Upper lobe of left lung (tissue), 6 donors: ENCODE measurements around the gene MOAP1. TPM values are rescaled to one million over a fixed set of nuclear protein-coding genes. Genes with fewer than 3 reads are reported as not detected.

Source experiments
- ATAC-seq, 2 donors: fragments of 200-7000 bp; cut with Tn5 transposase; one replicate each; pipeline ENCODE4 v1.9.1; 2022; ENCODE audit warnings: mild to moderate bottlenecking in 2 of 2, moderate library complexity in 2 of 2; ENCODE audit not compliant: low FRiP score in 2 of 2
- DNase-seq, 2 donors: peaks; one replicate each; pipeline ENCODE4 v3.0.0-alpha.2; 2019 to 2020
- H3K27ac ChIP-seq, 4 donors: fragments of 200-600 bp; sonication (generic); one replicate each; pipeline ENCODE4 v1.5.1; 2016 to 2019
- H3K27me3 ChIP-seq, 4 donors: fragments of 200-600 bp; sonication (generic); one replicate each; pipeline ENCODE4 v1.5.1; 2017 to 2019
- H3K36me3 ChIP-seq, 4 donors: fragments of 200-600 bp; sonication (generic); one replicate each; pipeline ENCODE4 v1.5.1; 2016 to 2019
- H3K4me1 ChIP-seq, 4 donors: fragments of 200-600 bp; sonication (generic); one replicate each; pipeline ENCODE4 v1.5.1; 2018 to 2019
- H3K4me3 ChIP-seq, 4 donors: fragments of 200-600 bp; sonication (generic); one replicate each; pipeline ENCODE4 v1.5.1; 2017 to 2019; ENCODE audit warnings: mild to moderate bottlenecking in 2 of 4, moderate library complexity in 1 of 4
- H3K9me3 ChIP-seq, 4 donors: fragments of 200-600 bp; sonication (generic); one replicate each; pipeline ENCODE4 v1.5.1; 2018 to 2019
- EP300 ChIP-seq, 4 donors: sonication (generic); formaldehyde crosslinking; IDR thresholded peaks; one replicate each; pipeline ENCODE4 v1.5.1; 2017; ENCODE audit warnings: antibody characterized with exemption in 4 of 4, control low read depth in 2 of 4
- POLR2A ChIP-seq, 4 donors: fragments of 450-650 bp; IDR thresholded peaks; one replicate each; pipeline ENCODE4 v1.5.1; 2016 to 2017; ENCODE audit warnings: antibody characterized with exemption in 4 of 4, mild to moderate bottlenecking in 2 of 4
- POLR2AphosphoS5 ChIP-seq, 2 donors: sonication (generic); formaldehyde crosslinking; IDR thresholded peaks; one replicate each; pipeline ENCODE4 v1.5.1; 2017; ENCODE audit warnings: antibody characterized with exemption in 2 of 2
- WGBS, 2 donors: methylation state at CpG; one replicate each; pipeline ENCODE4 v1.1.5; 2017 to 2018; 5-methylcytosine and 5-hydroxymethylcytosine counted together
- total RNA-seq, 6 donors: library from RNA; depleted of rRNA in 4 of 6; stranded (reverse); fragments of >200 nt in 4 of 6; gene quantifications; one replicate each; pipeline versions ENCODE4 v1.1.0 to v1.2.1, GENCODE V29; 2016 to 2021
- TF ChIP-seq, protein P1 (sequence below), 6 experiments: fragments of 450-650 bp in 4 of 6; fragments of 200-600 bp in 2 of 6; sonication (generic) in 2 of 6; IDR thresholded peaks; one replicate each; pipeline ENCODE4 v1.5.1; 2016 to 2019; ENCODE audit warnings: antibody characterized with exemption in 6 of 6
- donor health status: DM: no; HTN: no; CAD: no; lungs with moderate emphysema.
- donor health status: DM: no; HTN: yes; CAD: no; lungs with severe emphysema.

MOAP1 gene
- total RNA-seq, 6 donors from 2014 or later: 14.7 to 43.8 (median 36.4) TPM

DNA sequence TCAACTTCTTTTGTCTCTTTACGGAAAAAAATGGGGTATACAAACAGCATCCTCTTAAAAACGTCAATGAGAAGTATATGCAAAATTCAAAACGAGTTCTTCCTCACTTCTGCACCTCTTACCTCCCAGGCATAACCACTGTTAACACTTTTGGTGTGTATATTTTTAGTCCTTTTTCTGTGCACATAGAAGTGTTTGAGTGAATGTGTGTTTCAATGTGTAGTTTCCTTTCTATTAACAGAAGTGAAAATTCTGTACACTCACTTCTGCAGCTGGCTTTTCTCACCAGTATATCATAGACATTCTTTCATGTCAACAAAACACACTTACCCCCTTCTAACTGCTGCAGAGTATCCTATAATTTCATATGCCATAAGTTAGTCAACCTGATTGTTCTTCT, 27.7 kb upstream of the MOAP1 start:
- DNase-seq (no peak), ATAC-seq (no peak)
- H3K36me3 ChIP-seq: peaks cover 20 to 68% (median 48%) of the 10 kb centered on the region in 4 donors
- H3K9me3 ChIP-seq: no peaks in the 10 kb centered on the region
- no peaks in the 10 kb centered on the region for H3K27me3 ChIP-seq
- WGBS, 2 donors: 74 to 85% methylated on average over 3 of the region's 3 CpGs
- H3K4me1 ChIP-seq: peaks cover 8 to 21% (median 13%) of the 10 kb centered on the region in 4 donors
- TF ChIP-seq EP300 (IDR thresholded peaks at IDR 0.05) (no peak), POLR2AphosphoS5 (IDR thresholded peaks at IDR 0.05) (no peak), POLR2A (IDR thresholded peaks at IDR 0.05) (no peak)
- TF ChIP-seq, protein P1, sequence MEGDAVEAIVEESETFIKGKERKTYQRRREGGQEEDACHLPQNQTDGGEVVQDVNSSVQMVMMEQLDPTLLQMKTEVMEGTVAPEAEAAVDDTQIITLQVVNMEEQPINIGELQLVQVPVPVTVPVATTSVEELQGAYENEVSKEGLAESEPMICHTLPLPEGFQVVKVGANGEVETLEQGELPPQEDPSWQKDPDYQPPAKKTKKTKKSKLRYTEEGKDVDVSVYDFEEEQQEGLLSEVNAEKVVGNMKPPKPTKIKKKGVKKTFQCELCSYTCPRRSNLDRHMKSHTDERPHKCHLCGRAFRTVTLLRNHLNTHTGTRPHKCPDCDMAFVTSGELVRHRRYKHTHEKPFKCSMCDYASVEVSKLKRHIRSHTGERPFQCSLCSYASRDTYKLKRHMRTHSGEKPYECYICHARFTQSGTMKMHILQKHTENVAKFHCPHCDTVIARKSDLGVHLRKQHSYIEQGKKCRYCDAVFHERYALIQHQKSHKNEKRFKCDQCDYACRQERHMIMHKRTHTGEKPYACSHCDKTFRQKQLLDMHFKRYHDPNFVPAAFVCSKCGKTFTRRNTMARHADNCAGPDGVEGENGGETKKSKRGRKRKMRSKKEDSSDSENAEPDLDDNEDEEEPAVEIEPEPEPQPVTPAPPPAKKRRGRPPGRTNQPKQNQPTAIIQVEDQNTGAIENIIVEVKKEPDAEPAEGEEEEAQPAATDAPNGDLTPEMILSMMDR (IDR thresholded peaks at IDR 0.05): no peak
- H3K4me3 ChIP-seq: no peak overlapping the region
- no peak overlapping the region for H3K27ac ChIP-seq

DNA sequence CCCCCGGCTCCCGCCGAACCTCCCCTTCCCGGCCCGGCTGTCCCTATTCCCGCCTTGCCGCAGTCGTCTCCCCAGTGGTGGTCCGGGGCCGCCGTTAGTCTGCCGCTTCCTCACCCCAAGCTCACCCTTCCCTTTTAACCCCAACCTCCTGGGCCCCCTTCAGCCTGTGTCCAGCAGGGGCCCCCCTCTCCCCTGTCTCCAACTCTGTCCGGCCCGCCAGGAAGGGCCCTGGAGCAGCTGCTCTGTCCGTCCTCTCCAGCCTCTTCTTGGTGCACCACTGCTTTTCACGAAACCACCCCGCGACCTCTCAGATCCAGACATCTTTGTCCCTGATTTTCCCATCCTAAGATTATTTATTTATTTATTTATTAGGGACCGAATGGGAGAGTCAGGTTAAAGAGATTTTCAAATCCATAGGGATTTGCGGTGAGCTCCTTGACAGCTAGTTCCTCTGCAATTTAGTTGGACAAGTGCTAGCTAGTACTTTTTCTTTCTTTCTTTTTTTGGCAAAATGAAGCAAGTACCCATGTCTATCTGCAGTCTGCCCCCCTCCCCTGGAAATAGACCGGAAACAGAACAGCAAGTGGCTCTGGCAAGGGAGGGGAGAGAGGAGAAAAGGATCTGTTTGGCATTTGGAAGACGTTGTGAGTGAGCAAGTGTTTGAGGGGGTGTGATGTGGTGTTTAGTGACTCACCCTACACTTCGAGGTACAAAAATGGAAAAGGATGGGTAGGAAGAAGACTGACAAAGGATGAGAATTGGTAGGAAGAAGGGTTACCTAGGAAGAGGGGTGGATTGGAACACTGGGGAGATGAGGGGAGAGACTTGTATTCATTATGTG, 23.0 kb upstream of the MOAP1 start:
- Histone ChIP-seq H3K4me3 (peak overlapping the region; percentile 69 to 99 (median 86)), H3K9me3 (no peaks in the 10 kb centered on the region), H3K36me3 (peaks cover 8 to 23% (median 13%) of the 10 kb centered on the region in 4 donors), H3K4me1 (peaks cover 21 to 40% (median 26%) of the 10 kb centered on the region in 4 donors), H3K27me3 (no peaks in the 10 kb centered on the region), H3K27ac (peak overlapping the region; percentile 81 to 93 (median 88))
- 0 to 1% methylated on average over 20 to 23 of the region's 23 CpGs for WGBS, 2 donors
- DNase-seq (peak in 1 of 2 donors; percentile 51), ATAC-seq (peak; percentile 84 to 88)
- TF ChIP-seq, protein P1 (IDR thresholded peaks at IDR 0.05): peak in 2 of 6 experiments; percentile 40 to 42
- no peak for TF ChIP-seq EP300 (IDR thresholded peaks at IDR 0.05)

DNA sequence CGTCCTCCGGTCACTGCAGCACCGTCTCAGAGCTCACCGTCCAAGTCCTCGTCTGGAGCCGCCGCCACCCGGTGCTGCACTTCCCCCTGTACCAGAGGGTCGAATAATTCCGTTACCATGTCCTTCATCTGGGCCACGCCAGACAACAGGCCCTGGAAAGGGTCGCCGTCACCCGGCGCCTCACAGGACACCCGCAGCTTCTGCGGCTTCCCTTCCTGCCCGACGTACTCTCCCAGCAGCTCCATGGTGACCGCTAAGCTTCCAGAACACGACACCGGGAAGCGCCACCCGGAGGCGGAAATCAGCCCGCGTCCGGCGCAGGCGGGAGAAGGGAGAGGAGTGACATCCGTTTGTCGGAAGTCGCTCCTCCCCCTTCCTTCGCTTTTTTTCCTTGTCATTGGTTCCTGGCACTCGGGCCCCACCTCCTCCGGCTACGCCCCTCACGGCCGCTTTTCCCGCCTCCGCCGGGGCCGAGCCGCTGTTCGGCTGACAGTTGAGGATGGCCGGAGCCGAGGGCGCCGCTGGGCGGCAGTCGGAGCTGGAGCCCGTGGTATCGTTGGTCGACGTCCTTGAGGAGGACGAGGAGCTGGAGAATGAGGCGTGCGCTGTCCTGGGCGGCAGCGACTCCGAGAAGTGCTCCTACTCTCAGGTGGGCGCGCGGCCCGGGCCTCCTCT, 22.2 kb upstream of the MOAP1 start, which contains the start of the genes GON7 and UBR7:
GON7 (minus strand) TSS at position 273 of the 675 bp plus-strand sequence; CDS start at position 245, 28 bp downstream.
UBR7 (plus strand) TSS at position 464 of the 675 bp plus-strand sequence; CDS start at position 500, 36 bp downstream.
- peak; percentile 97 for DNase-seq
- Histone ChIP-seq H3K4me1 (peaks cover 21 to 40% (median 26%) of the 10 kb centered on the region in 4 donors), H3K27ac (peak within 1 kb of the TSS; percentile 81 to 93 (median 88)), H3K9me3 (no peaks in the 10 kb centered on the region), H3K36me3 (peaks cover 2 to 15% (median 5%) of the 10 kb centered on the region in 4 donors), H3K4me3 (peak within 1 kb of the TSS; percentile 69 to 99 (median 86)), H3K27me3 (no peaks in the 10 kb centered on the region)
- WGBS, 2 donors: 0% methylated on average over 14 to 65 of the region's 65 CpGs
- ATAC-seq: peak; percentile 99
- TF ChIP-seq, protein P1 (IDR thresholded peaks at IDR 0.05): peak in 4 of 6 experiments; percentile 42 to 63 (median 50)
- TF ChIP-seq POLR2A (IDR thresholded peaks at IDR 0.05) (peak in 2 of 4 donors; percentile 66 to 84), EP300 (IDR thresholded peaks at IDR 0.05) (peak in 2 of 4 donors; percentile 44 to 78), POLR2AphosphoS5 (IDR thresholded peaks at IDR 0.05) (peak; percentile 90 to 94)

DNA sequence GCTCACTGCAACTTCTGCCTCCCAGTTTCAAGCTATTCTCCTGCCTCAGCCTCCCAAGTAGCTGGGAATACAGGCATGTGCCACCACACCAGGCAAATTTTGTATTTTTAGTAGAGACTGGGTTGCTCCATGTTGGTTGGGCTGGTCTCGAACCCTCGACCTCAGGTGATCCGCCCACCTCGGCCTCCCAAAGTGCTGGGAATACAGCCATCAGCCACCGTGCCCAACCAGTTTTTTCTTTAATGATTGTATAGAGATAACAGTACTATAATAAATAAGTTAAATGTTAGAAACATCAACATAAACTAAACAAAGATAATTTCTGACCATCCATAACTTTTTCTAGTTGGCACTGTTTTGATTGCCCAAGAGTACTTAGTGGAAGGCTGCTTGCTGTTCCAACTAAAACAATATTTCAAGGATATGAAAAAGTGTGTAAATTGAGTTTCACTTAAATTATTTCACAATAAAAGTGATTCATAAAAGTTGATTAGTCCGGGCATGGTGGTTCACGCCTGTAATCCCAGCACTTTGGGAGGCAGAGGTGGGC, 16.5 kb upstream of the MOAP1 start:
- Histone ChIP-seq H3K27me3 (no peaks in the 10 kb centered on the region), H3K4me3 (no peak overlapping the region), H3K36me3 (no peaks in the 10 kb centered on the region), H3K4me1 (peaks cover 10 to 15% (median 11%) of the 10 kb centered on the region in 4 donors), H3K9me3 (no peaks in the 10 kb centered on the region), H3K27ac (no peak overlapping the region)
- ATAC-seq (no peak), DNase-seq (no peak)
- TF ChIP-seq POLR2A (IDR thresholded peaks at IDR 0.05) (no peak), POLR2AphosphoS5 (IDR thresholded peaks at IDR 0.05) (no peak), EP300 (IDR thresholded peaks at IDR 0.05) (no peak)
- TF ChIP-seq, protein P1 (IDR thresholded peaks at IDR 0.05): no peak
- WGBS, 2 donors: 81 to 92% methylated on average over 7 of the region's 7 CpGs
